GM18520 (cell line): ENCODE results near the gene STIL.
"Not testable (repeated sequence)": the region's sequence is repeated elsewhere in the genome, so short reads cannot be mapped to it uniquely, and the experiment has no call there.

Source experiments
- ATAC-seq: cut with Tn5 transposase; IDR thresholded peaks from one replicate; pipeline ENCODE4 v1.9.1; 2021; ENCODE audit not compliant: unreplicated experiment

The STIL gene

GRCh38 chr1:47223174-47223920, 90.6 kb downstream of the STIL start:
- no peak for ATAC-seq

- no peak for ATAC-seq
Observed at GRCh38 chr1:47222476-47222875, 91.5 kb downstream of the STIL start.

GRCh38 chr1:47219590-47220220, 94.2 kb downstream of the STIL start:
- no peak for ATAC-seq

GRCh38 chr1:47219001-47219400, 94.9 kb downstream of the STIL start:
- no peak for ATAC-seq

- no peak for ATAC-seq
Observed at GRCh38 chr1:47216278-47217059, 97.5 kb downstream of the STIL start.

- ATAC-seq = no peak
Observed at GRCh38 chr1:47215713-47216112, 98.2 kb downstream of the STIL start.

GRCh38 chr1:47214549-47214948, 99.4 kb downstream of the STIL start:
- no peak for ATAC-seq

GRCh38 chr1:47213230-47213963, 100.5 kb downstream of the STIL start:
- no peak for ATAC-seq

- ATAC-seq = no peak
Observed at GRCh38 chr1:47212636-47213229, 101.2 kb downstream of the STIL start.

- ATAC-seq = no peak
Observed at GRCh38 chr1:47211796-47212269, 102.1 kb downstream of the STIL start.

- no peak for ATAC-seq
Observed at GRCh38 chr1:47210666-47211065, 103.3 kb downstream of the STIL start.

- ATAC-seq = no peak
Observed at GRCh38 chr1:47209725-47210325, 104.1 kb downstream of the STIL start.

GRCh38 chr1:47209091-47209490, 104.9 kb downstream of the STIL start:
- ATAC-seq = no peak

GRCh38 chr1:47208374-47208850, 105.5 kb downstream of the STIL start:
- no peak for ATAC-seq

- ATAC-seq = no peak
Observed at GRCh38 chr1:47207803-47208373, 106.1 kb downstream of the STIL start.

- ATAC-seq = no peak
Observed at GRCh38 chr1:47205918-47206317, 108.0 kb downstream of the STIL start.

- ATAC-seq = not testable (repeated sequence)
Observed at GRCh38 chr1:47203504-47203903, 110.4 kb downstream of the STIL start.

- no peak for ATAC-seq
Observed at GRCh38 chr1:47201179-47201578, 112.8 kb downstream of the STIL start.
